Duodenal mucosa (tissue), 2 donors: ENCODE measurements around the gene MPRIP.

Experiments used
- H3K27ac ChIP-seq: one replicate; pipeline ENCODE4 v1.7.0; 2013; ENCODE audit warnings: low read depth, low read length
- H3K27me3 ChIP-seq, 2 donors: one replicate each; pipeline ENCODE4 v1.7.0; 2013; ENCODE audit warnings: low read length in 2 of 2, control low read depth in 1 of 2; ENCODE audit not compliant: insufficient read depth in 2 of 2, control insufficient read depth in 1 of 2
- H3K36me3 ChIP-seq, 2 donors: one replicate each; pipeline ENCODE4 v1.7.0; 2013; ENCODE audit warnings: low read length in 2 of 2, control low read depth in 1 of 2; ENCODE audit not compliant: insufficient read depth in 2 of 2, control insufficient read depth in 1 of 2
- H3K4me1 ChIP-seq, 2 donors: one replicate each; pipeline ENCODE4 v1.7.0; 2013; ENCODE audit warnings: low read length in 2 of 2, control low read depth in 1 of 2; ENCODE audit not compliant: insufficient read depth in 2 of 2, control insufficient read depth in 1 of 2
- H3K4me3 ChIP-seq, 2 donors: one replicate each; pipeline ENCODE4 v1.7.0; 2013; ENCODE audit warnings: low read length in 2 of 2, low read depth in 1 of 2
- H3K9ac ChIP-seq, 2 donors: one replicate each; pipeline ENCODE4 v1.7.0; 2013; ENCODE audit warnings: low read length in 2 of 2, low read depth in 1 of 2
- H3K9me3 ChIP-seq, 2 donors: one replicate each; pipeline ENCODE4 v1.7.0; 2013; ENCODE audit warnings: low read length in 2 of 2, control low read depth in 1 of 2; ENCODE audit not compliant: control insufficient read depth in 1 of 2

The MPRIP gene

DNA sequence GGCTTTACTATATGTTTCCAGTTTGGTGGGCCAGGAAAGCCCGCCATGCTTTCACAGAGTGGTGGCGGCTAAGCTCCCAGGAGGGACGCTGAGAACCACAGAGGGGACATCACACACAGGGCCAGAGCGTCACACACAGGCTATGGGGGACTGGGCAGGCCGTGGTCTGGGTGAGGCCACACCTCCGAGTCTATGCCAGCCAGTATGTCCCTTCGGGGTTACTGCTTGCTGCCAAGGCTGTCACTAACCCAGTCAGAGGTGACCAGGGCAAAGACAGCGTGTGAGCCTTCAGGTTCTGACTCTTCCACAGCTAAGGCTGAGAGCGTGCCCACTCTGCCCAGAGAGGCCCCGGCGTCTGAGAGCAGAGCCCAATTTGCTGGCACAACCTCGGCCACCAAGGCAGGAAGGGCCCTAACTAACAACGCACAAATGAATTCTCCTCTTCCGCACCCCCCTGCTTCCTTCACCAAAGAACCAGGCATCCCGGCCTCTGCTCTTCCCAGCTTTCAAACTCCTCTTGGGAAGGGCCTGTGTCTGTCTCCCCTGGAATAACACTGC, 161.0 kb downstream of the MPRIP start:
- Histone ChIP-seq H3K9ac (no peak overlapping the region), H3K27me3 (no peaks in the 10 kb centered on the region), H3K27ac (no peak overlapping the region), H3K4me1 (peaks cover 20 to 36% of the 10 kb centered on the region in 2 donors), H3K4me3 (no peak overlapping the region), H3K9me3 (no peaks in the 10 kb centered on the region), H3K36me3 (no peaks in the 10 kb centered on the region)

- no peak overlapping the region for H3K9ac ChIP-seq
- H3K27ac ChIP-seq, result no peak overlapping the region
- H3K9me3 ChIP-seq, result no peaks in the 10 kb centered on the region
- H3K27me3 ChIP-seq, result no peaks in the 10 kb centered on the region
- peak overlapping the region in 1 of 2 donors; percentile 72 for H3K4me3 ChIP-seq
- H3K4me1 ChIP-seq, result peaks cover 20 to 36% of the 10 kb centered on the region in 2 donors
- H3K36me3 ChIP-seq, result no peaks in the 10 kb centered on the region
Observed at GRCh38 chr17:17204041-17204591, 161.9 kb downstream of the MPRIP start.

DNA sequence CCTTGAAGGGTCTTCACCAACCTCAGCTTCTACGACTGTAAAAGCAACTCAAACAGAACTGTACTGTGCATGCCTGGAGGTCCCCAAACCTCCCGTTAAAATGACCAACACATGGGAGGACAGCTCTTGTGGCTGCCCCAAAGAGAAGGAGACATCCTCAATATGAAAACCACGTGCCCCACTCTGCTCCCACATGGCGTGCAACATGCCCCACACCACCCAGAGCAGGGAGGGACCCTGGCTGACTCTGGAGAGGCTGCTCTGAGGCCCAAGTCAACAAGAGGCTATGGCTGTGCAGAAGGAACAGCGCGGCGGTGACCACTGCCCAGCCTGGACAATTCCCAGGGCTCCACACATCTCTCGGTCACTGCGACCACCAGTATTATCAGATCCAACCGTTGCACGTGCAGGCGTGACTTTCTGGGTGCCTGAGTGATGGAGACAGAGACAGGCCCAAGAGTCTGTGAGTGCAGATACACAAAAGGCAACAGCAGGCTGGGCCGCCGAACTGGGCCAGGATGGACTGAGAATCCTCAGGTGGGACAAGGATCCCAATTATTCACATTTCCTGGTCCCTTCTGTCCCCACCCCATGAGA, 162.5 kb downstream of the MPRIP start:
- Histone ChIP-seq H3K4me1 (peaks cover 20 to 36% of the 10 kb centered on the region in 2 donors), H3K27ac (no peak overlapping the region), H3K4me3 (peak overlapping the region; percentile 69 to 72), H3K9ac (peak overlapping the region; percentile 63 to 65), H3K27me3 (no peaks in the 10 kb centered on the region), H3K36me3 (no peaks in the 10 kb centered on the region), H3K9me3 (no peaks in the 10 kb centered on the region)

DNA sequence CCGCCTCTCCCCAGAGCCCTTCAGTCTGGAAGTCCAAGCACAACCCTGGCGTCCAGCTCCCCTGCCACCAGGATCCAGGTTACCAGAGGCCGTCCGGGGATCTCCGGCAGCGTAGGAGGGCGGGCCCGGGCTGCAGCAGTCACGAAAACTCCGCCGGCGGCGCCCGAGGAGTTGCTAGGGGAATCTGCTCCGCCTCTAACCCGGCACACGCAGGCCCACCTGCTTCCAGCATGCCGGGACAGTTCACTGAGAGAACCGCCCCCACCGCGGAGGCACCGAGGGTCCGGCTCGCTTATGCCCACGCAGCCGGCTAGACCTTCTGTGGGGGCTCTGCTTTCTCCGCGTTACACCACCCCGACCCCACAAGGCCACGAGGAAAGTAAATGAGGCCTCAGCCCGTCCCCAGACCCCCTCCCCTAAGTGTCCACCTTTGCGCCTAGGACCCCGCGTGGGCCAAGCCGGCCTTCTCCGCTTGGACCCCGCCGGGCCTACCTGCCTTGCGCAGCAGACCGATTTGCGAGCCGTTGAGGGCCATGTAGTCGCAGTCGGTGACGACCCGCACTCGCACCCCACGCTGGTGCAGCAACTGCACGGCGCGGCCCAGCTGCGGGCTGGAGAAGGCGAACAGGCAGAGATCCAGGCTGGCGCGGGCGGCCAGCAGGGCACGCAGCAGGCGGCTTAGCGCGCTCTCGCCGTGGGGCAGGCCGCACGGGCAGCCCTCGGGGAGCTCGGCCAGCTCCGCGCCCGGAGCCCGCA, 163.3 kb downstream of the MPRIP start:
- H3K4me3 ChIP-seq, result peak overlapping the region; percentile 69 to 72
- H3K9ac ChIP-seq, result peak overlapping the region; percentile 63 to 65
- H3K27ac ChIP-seq, result peak overlapping the region; percentile 62

GRCh38 chr17:17206124-17206912, 164.1 kb downstream of the MPRIP start, which contains the start of gene PLD6:
PLD6 (minus strand) TSS chr17:17206333; CDS start chr17:17206286, 47 bp downstream.
- peak within 1 kb of the TSS; percentile 63 to 65 for H3K9ac ChIP-seq
- H3K27me3 ChIP-seq, result no peaks in the 10 kb centered on the region
- H3K36me3 ChIP-seq, result peaks cover under 1 to 3% of the 10 kb centered on the region in 2 donors
- H3K9me3 ChIP-seq, result no peaks in the 10 kb centered on the region
- peaks cover 20 to 32% of the 10 kb centered on the region in 2 donors for H3K4me1 ChIP-seq
- peak within 1 kb of the TSS; percentile 69 to 72 for H3K4me3 ChIP-seq
- peak within 1 kb of the TSS; percentile 62 for H3K27ac ChIP-seq

More for the DNA sequence above, 163.3 kb downstream of the MPRIP start:
- no peaks in the 10 kb centered on the region for H3K27me3 ChIP-seq
- H3K4me1 ChIP-seq, result peaks cover 20 to 36% of the 10 kb centered on the region in 2 donors
- H3K9me3 ChIP-seq, result no peaks in the 10 kb centered on the region
- no peaks in the 10 kb centered on the region for H3K36me3 ChIP-seq

GRCh38 chr17:17206913-17207335, 164.7 kb downstream of the MPRIP start:
- no peaks in the 10 kb centered on the region for H3K9me3 ChIP-seq
- peaks cover 3 to 4% of the 10 kb centered on the region in 2 donors for H3K36me3 ChIP-seq
- peak overlapping the region in 1 of 2 donors; percentile 25 for H3K9ac ChIP-seq
- peak overlapping the region; percentile 69 to 72 for H3K4me3 ChIP-seq
- H3K4me1 ChIP-seq, result peaks cover 20 to 30% of the 10 kb centered on the region in 2 donors
- H3K27ac ChIP-seq, result peak overlapping the region; percentile 62
- H3K27me3 ChIP-seq, result no peaks in the 10 kb centered on the region

- H3K27me3 ChIP-seq, result no peaks in the 10 kb centered on the region
- H3K36me3 ChIP-seq, result peaks cover 6 to 8% of the 10 kb centered on the region in 2 donors
- H3K9ac ChIP-seq, result no peak overlapping the region
- no peaks in the 10 kb centered on the region for H3K9me3 ChIP-seq
- H3K4me1 ChIP-seq, result peaks cover 20 to 30% of the 10 kb centered on the region in 2 donors
- no peak overlapping the region for H3K27ac ChIP-seq
- H3K4me3 ChIP-seq, result no peak overlapping the region
Observed at GRCh38 chr17:17207998-17208397, 165.7 kb downstream of the MPRIP start.

- Histone ChIP-seq H3K36me3 (peaks cover 47 to 60% of the 10 kb centered on the region in 2 donors), H3K4me3 (no peak overlapping the region), H3K27me3 (no peaks in the 10 kb centered on the region), H3K4me1 (no peaks in the 10 kb centered on the region), H3K27ac (no peak overlapping the region), H3K9me3 (no peaks in the 10 kb centered on the region), H3K9ac (no peak overlapping the region)
Observed at GRCh38 chr17:17213775-17214174, 171.5 kb downstream of the MPRIP start.

DNA sequence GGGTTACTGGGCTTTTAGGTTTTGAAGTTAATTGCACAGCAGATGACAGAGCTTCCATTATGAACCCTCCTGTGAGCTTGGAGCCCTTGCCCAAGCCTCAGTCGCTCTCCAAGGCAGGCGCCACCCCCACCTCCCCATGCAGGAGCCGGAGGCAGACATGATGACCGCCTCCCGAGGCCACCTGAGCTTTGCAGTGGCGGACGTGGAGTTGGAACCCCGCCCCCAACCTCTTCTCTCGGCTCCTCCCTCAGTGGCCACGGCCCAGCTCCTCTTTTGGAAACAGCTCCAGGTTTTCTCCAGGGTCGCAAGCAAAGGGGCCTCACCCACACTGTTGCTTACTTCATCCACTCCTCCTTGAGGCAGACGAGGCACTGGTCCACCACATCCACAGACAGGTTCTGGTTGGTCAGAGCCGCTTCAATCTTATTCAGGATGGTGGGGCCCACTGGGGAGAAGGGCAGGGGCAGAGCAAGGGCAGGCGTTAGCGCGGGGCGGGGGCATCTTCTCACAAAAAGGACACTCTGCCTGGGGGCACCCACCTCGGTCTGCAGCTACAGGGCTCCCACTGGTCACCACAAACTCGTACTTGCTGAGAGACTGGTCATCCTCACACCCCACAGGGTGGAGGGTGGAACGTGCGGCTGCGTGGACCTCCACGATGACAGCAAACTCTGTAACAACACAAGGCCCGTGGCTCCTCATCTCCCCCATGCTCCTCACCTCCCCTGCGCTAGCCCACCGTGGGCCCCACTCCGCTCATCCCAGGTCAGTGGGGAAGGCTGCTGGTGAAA, 172.6 kb downstream of the MPRIP start:
- no peaks in the 10 kb centered on the region for H3K4me1 ChIP-seq
- peaks cover 52 to 68% of the 10 kb centered on the region in 2 donors for H3K36me3 ChIP-seq
- H3K4me3 ChIP-seq, result no peak overlapping the region
- no peak overlapping the region for H3K27ac ChIP-seq
- H3K27me3 ChIP-seq, result no peaks in the 10 kb centered on the region
- no peak overlapping the region for H3K9ac ChIP-seq
- H3K9me3 ChIP-seq, result no peaks in the 10 kb centered on the region
